Measurements from ENCODE around the gene TROAP.
A peak's percentile ranks its signal among the peaks of the same experiment; 100 is the strongest.

The TROAP gene

GRCh38 chr12:49284672-49285071 is 38.4 kb upstream of the TROAP start:
- H2AFZ ChIP-seq (ENCODE audit: low read length): 0 out of 2 replicates have a peak overlapping the region, but pooled peaks have one; percentile 39
- no peaks in the 10 kb centered on the region for H3K4me1 ChIP-seq (ENCODE audit: insufficient read depth, low read length, poor library complexity, severe bottlenecking)
- no peak overlapping the region for H3K4me2 ChIP-seq (ENCODE audit: low read depth, low read length, poor library complexity, severe bottlenecking)
- no peaks in the 10 kb centered on the region for H3F3A ChIP-seq (ENCODE audit: low read depth)
- H3K9ac ChIP-seq (ENCODE audit: low read depth, low read length, poor library complexity, severe bottlenecking): no peak overlapping the region
- H3K36me3 ChIP-seq (ENCODE audit: insufficient read depth, low read length): no peaks in the 10 kb centered on the region
- H3K79me2 ChIP-seq (ENCODE audit: insufficient read depth, low read length): no peaks in the 10 kb centered on the region
- no peak overlapping the region for H3K4me3 ChIP-seq (ENCODE audit: low read length, poor library complexity, severe bottlenecking)
- TF ChIP-seq CTCF (conservative IDR thresholded peaks at IDR 0.05; ENCODE audit: low read length): no peak
- no peak for TF ChIP-seq EZH2phosphoT487 (IDR thresholded peaks at IDR 0.05; ENCODE audit: borderline replicate concordance)
- H4K20me1 ChIP-seq (ENCODE audit: insufficient read depth, low read length, poor library complexity, severe bottlenecking): no peaks in the 10 kb centered on the region
- no peaks in the 10 kb centered on the region for H3K27me3 ChIP-seq (ENCODE audit: insufficient read depth, low read length, poor library complexity, severe bottlenecking)
- H3K9me2 ChIP-seq (replicated peaks; ENCODE audit: low read depth, low read length): no peaks in the 10 kb centered on the region
- no peaks in the 10 kb centered on the region for H3K9me3 ChIP-seq (ENCODE audit: insufficient read depth, low read depth, low read length)

GRCh38 chr12:49287876-49288275 is 35.2 kb upstream of the TROAP start:
- TF ChIP-seq EZH2phosphoT487 (IDR thresholded peaks at IDR 0.05; ENCODE audit: borderline replicate concordance): no peak
- no peaks in the 10 kb centered on the region for H3K27me3 ChIP-seq (ENCODE audit: insufficient read depth, low read length, poor library complexity, severe bottlenecking)
- no peaks in the 10 kb centered on the region for H4K20me1 ChIP-seq (ENCODE audit: insufficient read depth, low read length, poor library complexity, severe bottlenecking)
- H3K9me2 ChIP-seq (replicated peaks; ENCODE audit: low read depth, low read length): no peaks in the 10 kb centered on the region
- no peaks in the 10 kb centered on the region for H3K79me2 ChIP-seq (ENCODE audit: insufficient read depth, low read length)
- H3K4me2 ChIP-seq (ENCODE audit: low read depth, low read length, poor library complexity, severe bottlenecking): no peak overlapping the region
- no peaks in the 10 kb centered on the region for H3K9me3 ChIP-seq (ENCODE audit: insufficient read depth, low read depth, low read length)
- H3K9ac ChIP-seq (ENCODE audit: low read depth, low read length, poor library complexity, severe bottlenecking): no peak overlapping the region
- no peak overlapping the region for H2AFZ ChIP-seq (ENCODE audit: low read length)
- H3K36me3 ChIP-seq (ENCODE audit: insufficient read depth, low read length): no peaks in the 10 kb centered on the region
- H3K4me3 ChIP-seq (ENCODE audit: low read length, poor library complexity, severe bottlenecking): no peak overlapping the region
- H3F3A ChIP-seq (ENCODE audit: low read depth): no peaks in the 10 kb centered on the region
- no peaks in the 10 kb centered on the region for H3K4me1 ChIP-seq (ENCODE audit: insufficient read depth, low read length, poor library complexity, severe bottlenecking)

- no peak overlapping the region for H3K9ac ChIP-seq (ENCODE audit: low read depth, low read length, poor library complexity, severe bottlenecking)
- no peak overlapping the region for H3K4me3 ChIP-seq (ENCODE audit: low read length, poor library complexity, severe bottlenecking)
- no peak for TF ChIP-seq EZH2phosphoT487 (IDR thresholded peaks at IDR 0.05; ENCODE audit: borderline replicate concordance)
- TF ChIP-seq CTCF (conservative IDR thresholded peaks at IDR 0.05; ENCODE audit: low read length): peak; percentile 97
- no peaks in the 10 kb centered on the region for H3F3A ChIP-seq (ENCODE audit: low read depth)
- H3K79me2 ChIP-seq (ENCODE audit: insufficient read depth, low read length): no peaks in the 10 kb centered on the region
- H2AFZ ChIP-seq (ENCODE audit: low read length): no peak overlapping the region
- H3K4me1 ChIP-seq (ENCODE audit: insufficient read depth, low read length, poor library complexity, severe bottlenecking): no peaks in the 10 kb centered on the region
- no peaks in the 10 kb centered on the region for H3K9me2 ChIP-seq (replicated peaks; ENCODE audit: low read depth, low read length)
- H3K9me3 ChIP-seq (ENCODE audit: insufficient read depth, low read depth, low read length): no peaks in the 10 kb centered on the region
- no peaks in the 10 kb centered on the region for H3K36me3 ChIP-seq (ENCODE audit: insufficient read depth, low read length)
- no peak overlapping the region for H3K4me2 ChIP-seq (ENCODE audit: low read depth, low read length, poor library complexity, severe bottlenecking)
- no peaks in the 10 kb centered on the region for H3K27me3 ChIP-seq (ENCODE audit: insufficient read depth, low read length, poor library complexity, severe bottlenecking)
- H4K20me1 ChIP-seq (ENCODE audit: insufficient read depth, low read length, poor library complexity, severe bottlenecking): no peaks in the 10 kb centered on the region
These were observed 34.6 kb upstream of the TROAP start for GRCh38 chr12:49288412-49288853.

GRCh38 chr12:49288922-49289555 is 34.0 kb upstream of the TROAP start:
- Histone ChIP-seq H3K36me3 (ENCODE audit: insufficient read depth, low read length) (no peaks in the 10 kb centered on the region), H3K4me1 (ENCODE audit: insufficient read depth, low read length, poor library complexity, severe bottlenecking) (no peaks in the 10 kb centered on the region), H4K20me1 (ENCODE audit: insufficient read depth, low read length, poor library complexity, severe bottlenecking) (no peaks in the 10 kb centered on the region), H3K9ac (ENCODE audit: low read depth, low read length, poor library complexity, severe bottlenecking) (no peak overlapping the region), H3K27me3 (ENCODE audit: insufficient read depth, low read length, poor library complexity, severe bottlenecking) (no peaks in the 10 kb centered on the region), H3K4me2 (ENCODE audit: low read depth, low read length, poor library complexity, severe bottlenecking) (no peak overlapping the region), H2AFZ (ENCODE audit: low read length) (no peak overlapping the region), H3K9me3 (ENCODE audit: insufficient read depth, low read depth, low read length) (no peaks in the 10 kb centered on the region), H3K4me3 (ENCODE audit: low read length, poor library complexity, severe bottlenecking) (no peak overlapping the region), H3K79me2 (ENCODE audit: insufficient read depth, low read length) (no peaks in the 10 kb centered on the region), H3K9me2 (replicated peaks; ENCODE audit: low read depth, low read length) (no peaks in the 10 kb centered on the region), H3F3A (ENCODE audit: low read depth) (no peaks in the 10 kb centered on the region)
- TF ChIP-seq EZH2phosphoT487 (IDR thresholded peaks at IDR 0.05; ENCODE audit: borderline replicate concordance) (no peak), CTCF (conservative IDR thresholded peaks at IDR 0.05; ENCODE audit: low read length) (no peak)

Measured in Loucy (cell line).